ENCODE data around the gene PELI2. TPM values are rescaled to one million over a fixed set of nuclear protein-coding genes. Genes with fewer than 3 reads are reported as not detected.

The PELI2 gene
- total and polyA plus RNA-seq, 2 of the 4 experiments (the other 2 are of a cell fraction) = 6.0 to 36.7 TPM

GRCh38 chr14:56087671-56088471 is 30.3 kb upstream of the PELI2 start:
- DNase-seq (no peak), ATAC-seq (ENCODE audit: low read depth) (no peak; the same call in 1 of the 2 replicates)
- 0 out of 2 replicates have a peak, but pooled peaks cover 1% of the 10 kb centered on the region for H3K9me3 ChIP-seq (ENCODE audit: control insufficient read depth, insufficient read depth, low read length)
- H2AK5ac ChIP-seq (ENCODE audit: low read depth, low read length) = no peak overlapping the region
- dilution Hi-C loops (cut with HindIII; ENCODE audit: low sequenced_read_pairs, unreplicated experiment) = no loop called here
- in situ Hi-C loops (cut with MboI; ENCODE audit: low sequenced_read_pairs) = no loop called here
- no peak overlapping the region for H2BK5ac ChIP-seq (ENCODE audit: low read depth, low read length, poor library complexity, severe bottlenecking)
- no TSS peak for BruUV-seq (replicated peaks)
- no peak overlapping the region for H3K4me3 ChIP-seq (ENCODE audit: insufficient read depth, low read depth, low read length)
- no peak overlapping the region for H4K8ac ChIP-seq (ENCODE audit: low read depth in 2 of 2, low read length in 2 of 2)
- no peaks in the 10 kb centered on the region for H3K9me1 ChIP-seq (ENCODE audit: insufficient read depth, low read length)
- TF ChIP-seq BHLHE40 (IDR thresholded peaks at IDR 0.05; ENCODE audit: low read depth, low read length) (no peak), MXI1 (IDR thresholded peaks at IDR 0.05; ENCODE audit: borderline replicate concordance, low read depth, low read length) (no peak), CHD1 (IDR thresholded peaks at IDR 0.05; ENCODE audit: low read depth, low read length) (no peak), RFX5 (IDR thresholded peaks at IDR 0.05; ENCODE audit: low read depth, low read length) (no peak), ELK1 (IDR thresholded peaks at IDR 0.05; ENCODE audit: borderline replicate concordance, low read depth, low read length) (no peak), CEBPB (IDR thresholded peaks at IDR 0.05; ENCODE audit: low read depth, low read length) (no peak), MAZ (IDR thresholded peaks at IDR 0.05; ENCODE audit: borderline replicate concordance, low read depth, low read length) (no peak), CTCF (conservative IDR thresholded peaks at IDR 0.05; ENCODE audit: low read depth, low read length) (no peak), NFE2L2 (IDR thresholded peaks at IDR 0.05; ENCODE audit: low read depth, low read length) (no peak)
- H2AFZ ChIP-seq (replicated peaks; ENCODE audit: low read length, poor library complexity) = no peak overlapping the region
- H2BK120ac ChIP-seq (ENCODE audit: low read depth, low read length) = no peak overlapping the region
- no peaks in the 10 kb centered on the region for H4K20me1 ChIP-seq (ENCODE audit: insufficient read depth, low read length)
- WGBS, 2 experiments (ENCODE audit: extremely low coverage in 2 of 2, insufficient read length in 1 of 2) = 0% methylated on average over 2 of the region's 11 CpGs; no CpG with 5 or more reads in 1 of the 2 experiments
- H2BK20ac ChIP-seq (ENCODE audit: low read depth, low read length) = no peak overlapping the region
- H3K9ac ChIP-seq (ENCODE audit: low read depth, low read length) = no peak overlapping the region
- peaks cover 2% of the 10 kb centered on the region; the same call in 1 of the 2 replicates for H3K4me1 ChIP-seq (ENCODE audit: control insufficient read depth, insufficient read depth, low read length)
- H3K18ac ChIP-seq (ENCODE audit: low read depth, low read length) = no peak overlapping the region
- H4K91ac ChIP-seq (ENCODE audit: insufficient read depth, low read depth, low read length) = no peak overlapping the region
- CTCF ChIA-PET = no interaction called here
- H2BK15ac ChIP-seq (ENCODE audit: low read depth, low read length) = no peak overlapping the region
- H3K56ac ChIP-seq (ENCODE audit: extremely low read depth, insufficient read depth, low read length) = no peak overlapping the region
- no peaks in the 10 kb centered on the region for H3K36me3 ChIP-seq (ENCODE audit: control insufficient read depth, insufficient read depth, low read length)
- no peak overlapping the region for H4K5ac ChIP-seq (ENCODE audit: low read depth, low read length)
- no peak overlapping the region; the same call in 1 of the 2 replicates for H3K4me2 ChIP-seq (ENCODE audit: low read depth, low read length)
- H3K79me1 ChIP-seq (ENCODE audit: low read depth in 1 of 2, low read length in 2 of 2) = no peaks in the 10 kb centered on the region
- peaks cover 36% of the 10 kb centered on the region for H3K27me3 ChIP-seq (ENCODE audit: control insufficient read depth, insufficient read depth, low read length)
- POLR2A ChIA-PET (ENCODE audit: unreplicated experiment) = no interaction called here
- H3K27ac ChIP-seq (ENCODE audit: insufficient read depth, low read length) = no peak overlapping the region
- intact Hi-C loops (cut with micrococcal nuclease) = no loop called here
- no peak overlapping the region for H3K14ac ChIP-seq (replicated peaks; ENCODE audit: low read depth, low read length)
- no peak overlapping the region for H3K4ac ChIP-seq (ENCODE audit: low read depth, low read length)
- H2AK9ac ChIP-seq (replicated peaks; ENCODE audit: low read depth, low read length, poor library complexity) = no peak overlapping the region
- no peak overlapping the region for H3K23ac ChIP-seq (ENCODE audit: low read depth, low read length)
